Stomach (tissue), 9 donors: ENCODE measurements around the gene ANKRD28. TPM values are rescaled to one million over a fixed set of nuclear protein-coding genes. Genes with fewer than 3 reads are reported as not detected.

Experiments
- DNase-seq, 2 donors: peaks; one replicate each; pipeline versions ENCODE4 v3.0.0 to v3.0.0-alpha.2; 2013 to 2019
- H3K27ac ChIP-seq, 5 donors: fragments of 200-600 bp in 4 of 5; sonication (generic) in 4 of 5; one replicate each; pipeline ENCODE4 v1.5.1; 2013 to 2019; ENCODE audit warnings: mild to moderate bottlenecking in 1 of 5, moderate library complexity in 1 of 5
- H3K27me3 ChIP-seq, 3 donors: fragments of 200-600 bp; sonication (generic); one replicate each; pipeline ENCODE4 v1.5.1; 2017 to 2019; ENCODE audit warnings: mixed run types in 1 of 3
- H3K36me3 ChIP-seq, 4 donors: fragments of 200-600 bp; sonication (generic); 1 replicate in 3 of 4; 2 replicates in 1 of 4; pipeline ENCODE4 v1.5.1; 2016 to 2019
- H3K4me1 ChIP-seq, 4 donors: fragments of 200-600 bp; sonication (generic); one replicate each; pipeline ENCODE4 v1.5.1; 2016 to 2019
- H3K4me3 ChIP-seq, 4 donors: fragments of 200-600 bp; sonication (generic) in 3 of 4; one replicate each; pipeline ENCODE4 v1.5.1; 2016 to 2019; ENCODE audit warnings: mild to moderate bottlenecking in 1 of 4
- H3K9me3 ChIP-seq, 4 donors: fragments of 200-600 bp; sonication (generic); one replicate each; pipeline ENCODE4 v1.5.1; 2016 to 2019
- EP300 ChIP-seq: sonication (generic); formaldehyde crosslinking; IDR thresholded peaks from one replicate; pipeline ENCODE4 v1.6.1; 2017; ENCODE audit warnings: antibody characterized with exemption
- POLR2A ChIP-seq, 4 donors: fragments of 450-650 bp; IDR thresholded peaks; one replicate each; pipeline ENCODE4 v1.6.1; 2016; ENCODE audit warnings: antibody characterized with exemption in 4 of 4, control low read depth in 2 of 4, mild to moderate bottlenecking in 1 of 4, moderate library complexity in 1 of 4
- POLR2AphosphoS5 ChIP-seq, 3 donors: sonication (generic); formaldehyde crosslinking; IDR thresholded peaks; one replicate each; pipeline ENCODE4 v1.6.1; 2016; ENCODE audit warnings: antibody characterized with exemption in 3 of 3
- WGBS, 5 donors: extraction: QIAGEN DNeasy Blood & Tissue Kit in 3 of 5; methylation state at CpG; one replicate each; pipeline versions ENCODE4 v1.1.5 to v1.1.7; 2013 to 2018; 5-methylcytosine and 5-hydroxymethylcytosine counted together
- intact Hi-C: fragments of 100-400 bp; cut with DNase I; formaldehyde crosslinking; loops from one replicate; pipeline ENCODE4 v1.15.1; 2023; ENCODE audit warnings: low total_unique reads
- polyA plus RNA-seq, 3 donors: library from polyadenylated mRNA; stranded (reverse); fragments of 200-250 nt; gene quantifications; one replicate each; pipeline ENCODE4 v1.2.3, GENCODE V29; 2013
- total RNA-seq, 5 donors: library from RNA; depleted of rRNA; stranded (reverse); fragments of >200 nt; gene quantifications; one replicate each; pipeline versions ENCODE4 v1.1.0 to v1.2.3, GENCODE V29; 2014 to 2016
- TF ChIP-seq, protein P1 (sequence below), 7 experiments: fragments of 450-650 bp in 4 of 7; fragments of 200-600 bp in 3 of 7; sonication (generic) in 3 of 7; IDR thresholded peaks; one replicate each; pipeline ENCODE4 v1.5.1; 2016 to 2019; ENCODE audit warnings: antibody characterized with exemption in 7 of 7, control low read depth in 2 of 7, mild to moderate bottlenecking in 1 of 7
- donor health status: healthy with polysubstance abuse.
- donor health status: Bipolar disorder and iron deficiency.
- donor health status: healthy.

Gene ANKRD28
- total and polyA plus RNA-seq, 8 donors: 6.8 to 102 (median 16.6) TPM

DNA sequence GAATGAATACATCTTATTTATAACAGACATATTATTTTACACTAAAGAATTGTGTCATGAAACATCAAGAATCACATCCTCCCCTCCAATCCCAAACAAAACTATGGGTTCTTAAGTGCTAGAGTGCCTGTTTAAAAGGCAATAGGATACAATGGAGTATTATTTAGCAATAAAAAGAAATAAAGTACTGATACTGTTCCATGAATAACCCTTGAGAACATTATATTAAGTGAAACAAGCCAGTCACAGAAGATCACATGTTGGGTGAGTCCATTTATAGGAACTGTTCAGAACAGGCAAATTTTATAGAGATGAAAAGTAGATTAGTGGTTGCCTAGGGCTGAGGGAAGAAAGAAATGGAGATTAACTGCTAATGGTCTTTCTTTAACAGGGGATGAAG, 86.5 kb downstream of the ANKRD28 start:
- intact Hi-C loops: no loop called here
- Histone ChIP-seq H3K36me3 (peaks cover 16 to 62% (median 56%) of the 10 kb centered on the region in 4 donors), H3K27ac (no peak overlapping the region), H3K4me1 (peaks cover 0 to 3% (median 0%) of the 10 kb centered on the region in 4 donors), H3K4me3 (no peak overlapping the region), H3K9me3 (no peaks in the 10 kb centered on the region), H3K27me3 (no peaks in the 10 kb centered on the region)
- no peak for DNase-seq
- TF ChIP-seq POLR2A (IDR thresholded peaks at IDR 0.05) (no peak), POLR2AphosphoS5 (IDR thresholded peaks at IDR 0.05) (no peak), EP300 (no peak)
- TF ChIP-seq, protein P1, sequence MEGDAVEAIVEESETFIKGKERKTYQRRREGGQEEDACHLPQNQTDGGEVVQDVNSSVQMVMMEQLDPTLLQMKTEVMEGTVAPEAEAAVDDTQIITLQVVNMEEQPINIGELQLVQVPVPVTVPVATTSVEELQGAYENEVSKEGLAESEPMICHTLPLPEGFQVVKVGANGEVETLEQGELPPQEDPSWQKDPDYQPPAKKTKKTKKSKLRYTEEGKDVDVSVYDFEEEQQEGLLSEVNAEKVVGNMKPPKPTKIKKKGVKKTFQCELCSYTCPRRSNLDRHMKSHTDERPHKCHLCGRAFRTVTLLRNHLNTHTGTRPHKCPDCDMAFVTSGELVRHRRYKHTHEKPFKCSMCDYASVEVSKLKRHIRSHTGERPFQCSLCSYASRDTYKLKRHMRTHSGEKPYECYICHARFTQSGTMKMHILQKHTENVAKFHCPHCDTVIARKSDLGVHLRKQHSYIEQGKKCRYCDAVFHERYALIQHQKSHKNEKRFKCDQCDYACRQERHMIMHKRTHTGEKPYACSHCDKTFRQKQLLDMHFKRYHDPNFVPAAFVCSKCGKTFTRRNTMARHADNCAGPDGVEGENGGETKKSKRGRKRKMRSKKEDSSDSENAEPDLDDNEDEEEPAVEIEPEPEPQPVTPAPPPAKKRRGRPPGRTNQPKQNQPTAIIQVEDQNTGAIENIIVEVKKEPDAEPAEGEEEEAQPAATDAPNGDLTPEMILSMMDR (IDR thresholded peaks at IDR 0.05): no peak

DNA sequence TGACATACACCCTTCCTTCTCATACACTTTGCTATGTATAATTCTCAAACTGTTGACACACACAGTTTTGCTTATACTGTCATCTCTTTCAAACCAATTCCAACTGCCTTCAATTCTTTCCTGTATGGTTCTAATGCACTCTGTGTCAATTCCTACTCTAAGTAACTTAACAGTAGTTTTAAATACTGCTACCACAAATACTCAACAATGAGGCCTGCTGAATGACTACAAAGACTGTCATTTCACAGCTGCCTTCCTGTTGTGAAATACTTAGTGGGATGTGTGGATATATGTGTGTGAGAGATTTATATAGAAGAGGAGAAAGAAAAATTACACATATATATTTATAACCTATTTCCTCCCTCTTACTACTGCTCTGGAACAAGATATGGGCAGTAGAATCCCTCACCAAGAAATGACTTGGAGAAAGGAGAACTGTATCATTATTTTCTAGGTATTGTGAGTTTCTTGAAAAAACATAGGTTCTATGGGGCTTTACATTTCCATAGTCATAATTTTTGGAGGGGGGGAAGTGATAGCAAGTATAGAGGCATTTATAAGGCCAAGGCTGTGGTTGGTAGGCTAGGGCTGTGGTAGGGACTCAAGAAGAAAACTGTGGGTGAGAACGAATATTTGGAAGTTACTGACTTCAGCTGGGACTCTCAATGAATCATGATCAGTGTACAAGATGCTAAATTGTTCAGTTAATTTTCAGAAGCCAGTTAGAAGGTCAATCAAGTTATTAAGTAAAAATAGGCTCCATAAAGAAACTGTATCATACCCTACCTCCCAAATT, 88.7 kb downstream of the ANKRD28 start:
- Histone ChIP-seq H3K27me3 (no peaks in the 10 kb centered on the region), H3K4me1 (no peaks in the 10 kb centered on the region), H3K9me3 (no peaks in the 10 kb centered on the region), H3K36me3 (peaks cover 16 to 69% (median 63%) of the 10 kb centered on the region in 4 donors), H3K4me3 (no peak overlapping the region), H3K27ac (no peak overlapping the region)
- WGBS, 5 donors: 80 to 94% (median 88%) methylated on average over 1 of the region's 1 CpG
- intact Hi-C loops: no loop called here
- no peak for DNase-seq
- TF ChIP-seq POLR2AphosphoS5 (IDR thresholded peaks at IDR 0.05) (no peak), POLR2A (IDR thresholded peaks at IDR 0.05) (no peak)
- TF ChIP-seq, protein P1 (IDR thresholded peaks at IDR 0.05): no peak

DNA sequence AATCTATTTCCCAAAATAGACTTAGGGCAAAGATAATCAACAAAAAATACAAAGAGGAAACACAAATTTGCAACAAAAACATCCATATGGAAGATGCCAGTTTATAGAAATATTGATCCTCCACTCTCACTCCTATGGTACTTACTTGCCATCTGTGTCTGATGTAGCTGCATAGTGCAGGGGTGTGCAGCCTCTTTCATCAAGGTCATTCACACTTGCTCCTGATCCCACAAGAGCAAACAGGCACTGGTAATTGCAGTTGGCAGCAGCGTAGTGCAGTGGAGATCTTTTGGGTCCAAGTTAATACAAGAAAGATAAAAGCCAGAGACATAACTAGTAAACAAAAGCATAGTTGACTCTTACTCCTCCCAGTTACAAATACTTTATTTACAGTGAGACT, 90.0 kb downstream of the ANKRD28 start:
- TF ChIP-seq POLR2AphosphoS5 (IDR thresholded peaks at IDR 0.05): no peak
- no peak for TF ChIP-seq POLR2A (IDR thresholded peaks at IDR 0.05)
- H3K9me3 ChIP-seq: no peaks in the 10 kb centered on the region
- H3K4me1 ChIP-seq: no peaks in the 10 kb centered on the region
- peak in 1 of 2 donors; percentile 9 for DNase-seq
- peaks cover 16 to 69% (median 64%) of the 10 kb centered on the region in 4 donors for H3K36me3 ChIP-seq
- no peak overlapping the region for H3K27ac ChIP-seq
- no peaks in the 10 kb centered on the region for H3K27me3 ChIP-seq
- no peak overlapping the region for H3K4me3 ChIP-seq
- WGBS, 5 donors: 50 to 83% (median 70%) methylated on average over 1 of the region's 1 CpG
- intact Hi-C loops: no loop called here

DNA sequence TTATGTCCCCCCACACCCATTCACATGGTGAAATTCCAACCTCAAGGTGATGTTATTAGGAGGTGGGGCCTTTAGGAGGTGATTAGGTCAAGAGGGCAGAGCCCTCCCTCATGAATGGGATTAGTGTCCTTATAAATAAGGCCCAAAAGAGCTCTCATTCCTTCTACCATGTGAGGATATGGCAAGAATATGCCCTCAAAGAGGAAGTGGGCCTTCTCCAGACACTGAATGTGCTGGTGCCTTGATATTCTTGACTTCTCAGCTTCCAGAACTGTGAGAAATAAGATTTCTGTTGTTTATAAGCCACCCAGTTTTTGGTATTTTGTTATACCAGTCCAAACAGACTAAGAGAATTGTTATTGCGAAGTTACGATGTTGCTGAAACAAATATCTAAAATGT, 94.4 kb downstream of the ANKRD28 start:
- WGBS, 5 donors: 97 to 100% (median 99%) methylated on average over 2 of the region's 2 CpGs
- no peak for DNase-seq
- Histone ChIP-seq H3K27me3 (no peaks in the 10 kb centered on the region), H3K4me1 (no peaks in the 10 kb centered on the region), H3K9me3 (no peaks in the 10 kb centered on the region), H3K4me3 (no peak overlapping the region), H3K36me3 (peaks cover 10 to 39% (median 31%) of the 10 kb centered on the region in 4 donors), H3K27ac (no peak overlapping the region)
- intact Hi-C loops: no loop called here
- TF ChIP-seq EP300: no peak
- TF ChIP-seq POLR2A (IDR thresholded peaks at IDR 0.05): no peak

DNA sequence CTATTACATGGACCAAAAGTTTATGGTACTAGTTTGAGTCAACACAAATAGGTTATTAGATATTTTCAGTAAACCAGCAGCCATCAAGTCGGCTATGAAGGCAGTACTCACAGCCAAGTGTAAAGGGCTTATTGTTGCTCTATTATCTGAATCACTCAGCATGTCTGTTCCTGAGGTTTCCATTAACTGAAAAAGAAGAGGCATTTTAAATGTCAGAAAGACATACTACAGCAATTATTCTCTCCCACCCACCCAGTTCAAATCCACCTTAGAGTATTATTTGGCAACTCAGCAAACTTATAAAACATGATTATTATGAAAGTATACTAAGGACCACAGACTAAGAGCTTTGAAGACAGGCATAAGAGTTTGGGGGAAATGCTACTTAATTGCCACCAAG, 103.2 kb downstream of the ANKRD28 start:
- TF ChIP-seq POLR2AphosphoS5 (IDR thresholded peaks at IDR 0.05) (no peak), EP300 (no peak), POLR2A (IDR thresholded peaks at IDR 0.05) (no peak)
- TF ChIP-seq, protein P1 (IDR thresholded peaks at IDR 0.05): no peak
- intact Hi-C loops: no loop called here
- H3K27ac ChIP-seq: no peak overlapping the region
- no peaks in the 10 kb centered on the region for H3K9me3 ChIP-seq
- H3K36me3 ChIP-seq: peaks cover 0 to 64% (median 38%) of the 10 kb centered on the region in 4 donors
- no peaks in the 10 kb centered on the region for H3K27me3 ChIP-seq
- peaks cover 0 to 8% (median 0%) of the 10 kb centered on the region in 4 donors for H3K4me1 ChIP-seq
- H3K4me3 ChIP-seq: no peak overlapping the region
- WGBS, 5 donors: 76 to 82% (median 78%) methylated on average over 1 of the region's 1 CpG
- no peak for DNase-seq
